Neural cell (in vitro differentiated cells): ENCODE results near the gene LMAN2. TPM values are rescaled to one million over a fixed set of nuclear protein-coding genes. Genes with fewer than 3 reads are reported as not detected.

Source experiments
- H2AFZ ChIP-seq: fragments of 200-600, 300-800 bp; sonication (generic), shearing (Covaris generic); 2 replicates; pipeline ENCODE4 v1.6.0; 2014; ENCODE audit warnings: low read depth, mild to moderate bottlenecking, antibody characterized with exemption, low read length, moderate library complexity
- H3F3A ChIP-seq: fragments of 200-600 bp; shearing (Covaris generic); 2 replicates; pipeline ENCODE4 v1.6.1; 2016; ENCODE audit warnings: mild to moderate bottlenecking, moderate library complexity, mixed read lengths, antibody characterized with exemption, low read length; ENCODE audit not compliant: insufficient read depth, poor library complexity, severe bottlenecking
- H3K27ac ChIP-seq: fragments of 200-600, 300-800 bp; sonication (generic), shearing (Covaris generic); 2 replicates; pipeline ENCODE4 v1.5.1; 2014; ENCODE audit warnings: mild to moderate bottlenecking, low read length, moderate library complexity
- H3K27me3 ChIP-seq: fragments of 300-800, 200-600 bp; sonication (generic), shearing (Covaris generic); 2 replicates; pipeline ENCODE4 v1.6.0; 2014; ENCODE audit warnings: mild to moderate bottlenecking, low read depth, low read length, moderate library complexity; ENCODE audit not compliant: insufficient read depth
- H3K36me3 ChIP-seq: fragments of 300-800, 200-600 bp; sonication (generic), shearing (Covaris generic); 2 replicates; pipeline ENCODE4 v1.5.1; 2014; ENCODE audit warnings: mild to moderate bottlenecking, antibody characterized with exemption, low read length, moderate library complexity; ENCODE audit not compliant: insufficient read depth
- H3K4me2 ChIP-seq: fragments of 300-800, 200-600 bp; sonication (generic), shearing (Covaris generic); 2 replicates; pipeline ENCODE4 v1.6.0; 2014; ENCODE audit warnings: mild to moderate bottlenecking, low read length
- H3K4me3 ChIP-seq: fragments of 300-800, 200-600 bp; sonication (generic), shearing (Covaris generic); 2 replicates; pipeline ENCODE4 v1.5.1; 2014; ENCODE audit warnings: mild to moderate bottlenecking, low read length, moderate library complexity
- H3K79me2 ChIP-seq: fragments of 200-600 bp; shearing (Covaris generic); replicated peaks from 2 replicates; pipeline ENCODE4 v1.6.0; 2014; ENCODE audit warnings: mild to moderate bottlenecking, low read length, moderate library complexity; ENCODE audit not compliant: insufficient read depth
- H3K9ac ChIP-seq: fragments of 300-800, 200-600 bp; sonication (generic), shearing (Covaris generic); 2 replicates; pipeline ENCODE4 v1.6.1; 2016; ENCODE audit warnings: mild to moderate bottlenecking, low read length, mixed read lengths
- H3K9me2 ChIP-seq: fragments of 200-600 bp; shearing (Covaris generic); 2 replicates; pipeline ENCODE4 v1.6.1; 2016; ENCODE audit warnings: mild to moderate bottlenecking, low read length, mixed read lengths; ENCODE audit not compliant: insufficient read depth
- H3K9me3 ChIP-seq: fragments of 200-600, 300-800 bp; sonication (generic), shearing (Covaris generic); 2 replicates; pipeline ENCODE4 v1.6.1; 2016; ENCODE audit warnings: mild to moderate bottlenecking, mixed run types, low read length, moderate library complexity, mixed read lengths
- H4K20me1 ChIP-seq: fragments of 200-600 bp; shearing (Covaris generic); 2 replicates; pipeline ENCODE4 v1.6.1; 2016; ENCODE audit warnings: mild to moderate bottlenecking, mixed run types; ENCODE audit not compliant: insufficient read depth
- CTCF ChIP-seq: fragments of 450-650 bp; IDR thresholded peaks from 2 replicates; pipeline ENCODE4 v1.5.1; 2014; ENCODE audit warnings: antibody characterized with exemption, mild to moderate bottlenecking, moderate library complexity; ENCODE audit not compliant: poor library complexity, severe bottlenecking
- EP300 ChIP-seq: fragments of 450-650 bp; conservative IDR thresholded peaks from 2 replicates; pipeline ENCODE4 v1.6.1; 2014; ENCODE audit warnings: antibody characterized with exemption, mild to moderate bottlenecking, moderate library complexity; ENCODE audit not compliant: poor library complexity, severe bottlenecking
- EZH2 ChIP-seq: fragments of 200-600, 300-800 bp; shearing (Covaris generic), sonication (generic); IDR thresholded peaks from 2 replicates; pipeline ENCODE4 v1.6.1; 2014; ENCODE audit warnings: antibody characterized with exemption, low read length, borderline replicate concordance, mild to moderate bottlenecking; ENCODE audit not compliant: insufficient read depth, poor library complexity, severe bottlenecking
- POLR2AphosphoS5 ChIP-seq: IDR thresholded peaks from 2 replicates; pipeline ENCODE4 v1.6.1; 2012
- RAD21 ChIP-seq: fragments of 450-650 bp; conservative IDR thresholded peaks from 2 replicates; pipeline ENCODE4 v1.6.1; 2014; ENCODE audit warnings: antibody characterized with exemption, mild to moderate bottlenecking, moderate library complexity
- REST ChIP-seq: IDR thresholded peaks from 2 replicates; pipeline ENCODE4 v1.6.1; 2012; ENCODE audit warnings: borderline replicate concordance
- SMC3 ChIP-seq: fragments of 450-650 bp; conservative IDR thresholded peaks from 2 replicates; pipeline ENCODE4 v1.6.1; 2014; ENCODE audit warnings: antibody characterized with exemption, mild to moderate bottlenecking, moderate library complexity; ENCODE audit not compliant: poor library complexity
- TAF1 ChIP-seq: IDR thresholded peaks from 2 replicates; pipeline ENCODE4 v1.6.1; 2012; ENCODE audit warnings: low read depth
- polyA plus RNA-seq: library from polyadenylated mRNA; depleted of rRNA; stranded (reverse); fragments of >200 nt; gene quantifications from 2 replicates; pipeline ENCODE4 v1.2.3, GENCODE V29; 2014

The LMAN2 gene
- polyA plus RNA-seq, 1 donor from 2014 or later = 155 TPM

- no peak overlapping the region for H3K4me2 ChIP-seq
- H3K9me3 ChIP-seq = no peaks in the 10 kb centered on the region
- no peaks in the 10 kb centered on the region for H3F3A ChIP-seq
- no peaks in the 10 kb centered on the region for H4K20me1 ChIP-seq
- H3K27me3 ChIP-seq = no peaks in the 10 kb centered on the region
- H3K36me3 ChIP-seq = no peaks in the 10 kb centered on the region
- H3K4me3 ChIP-seq = no peak overlapping the region
- no peak overlapping the region for H3K9ac ChIP-seq
- H3K79me2 ChIP-seq = no peaks in the 10 kb centered on the region
- H3K27ac ChIP-seq = no peak overlapping the region
- TF ChIP-seq SMC3 (no peak), CTCF (no peak), REST (no peak), EP300 (no peak), RAD21 (no peak), POLR2AphosphoS5 (no peak), TAF1 (no peak), EZH2 (no peak)
- H3K9me2 ChIP-seq = no peaks in the 10 kb centered on the region
- H2AFZ ChIP-seq = no peak overlapping the region
These were observed 5.6 kb upstream of the LMAN2 start for GRCh38 chr5:177357146-177357458.

- Histone ChIP-seq H3K79me2 (no peaks in the 10 kb centered on the region), H3K27ac (no peak overlapping the region), H3K4me2 (no peak overlapping the region), H3K9me3 (no peaks in the 10 kb centered on the region), H3K4me3 (no peak overlapping the region), H3K9me2 (no peaks in the 10 kb centered on the region), H3K9ac (no peak overlapping the region), H2AFZ (no peak overlapping the region), H3F3A (no peaks in the 10 kb centered on the region), H4K20me1 (no peaks in the 10 kb centered on the region), H3K27me3 (no peaks in the 10 kb centered on the region), H3K36me3 (no peaks in the 10 kb centered on the region)
- TF ChIP-seq CTCF = no peak
- no peak for TF ChIP-seq SMC3
- no peak for TF ChIP-seq EZH2
- TF ChIP-seq RAD21 = no peak
These were observed 5.3 kb upstream of the LMAN2 start for GRCh38 chr5:177356746-177357145.
